ENCODE measurements around the gene DUSP28. TPM values are rescaled to one million over a fixed set of nuclear protein-coding genes. Genes with fewer than 3 reads are reported as not detected.

Gene DUSP28
- total and polyA plus RNA-seq, 12 donors: 4.9 to 22.2 (median 8.5) TPM

DNA sequence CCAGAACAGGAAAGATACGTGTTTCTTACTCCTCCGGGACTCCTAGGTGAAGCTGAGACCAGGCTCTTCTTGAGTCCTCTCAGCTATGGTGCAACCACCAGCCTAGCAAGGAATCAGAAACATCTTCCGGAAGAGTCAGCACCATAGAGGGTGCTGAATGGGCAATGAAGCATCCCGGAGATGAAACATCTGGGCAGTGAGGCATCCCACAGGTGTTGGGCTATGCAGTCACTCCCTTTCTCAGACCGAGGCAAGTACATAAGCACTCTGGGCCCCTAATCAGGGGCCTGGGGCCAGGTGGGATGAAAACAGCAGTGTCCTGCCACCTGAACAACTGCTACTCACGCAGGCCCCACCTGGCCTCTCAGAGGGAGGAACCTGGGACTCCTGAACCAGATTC lies 24.9 kb downstream of the DUSP28 start:
- H3K36me3 ChIP-seq (replicated peaks in 1 of 2): no peaks in the 10 kb centered on the region
- H3K9me3 ChIP-seq (replicated peaks in 1 of 3): no peaks in the 10 kb centered on the region
- 77 to 100% (median 79%) methylated on average over 1 to 6 of the region's 6 CpGs for WGBS, 4 donors
- DNase-seq: no peak
- peak overlapping the region in 1 of 4 donors; percentile 89 for H3K4me3 ChIP-seq
- peak overlapping the region in 1 of 5 donors; percentile 97 for H3K27ac ChIP-seq
- intact Hi-C loops (cut with DNase I): no loop called here
- TF ChIP-seq, protein P1, sequence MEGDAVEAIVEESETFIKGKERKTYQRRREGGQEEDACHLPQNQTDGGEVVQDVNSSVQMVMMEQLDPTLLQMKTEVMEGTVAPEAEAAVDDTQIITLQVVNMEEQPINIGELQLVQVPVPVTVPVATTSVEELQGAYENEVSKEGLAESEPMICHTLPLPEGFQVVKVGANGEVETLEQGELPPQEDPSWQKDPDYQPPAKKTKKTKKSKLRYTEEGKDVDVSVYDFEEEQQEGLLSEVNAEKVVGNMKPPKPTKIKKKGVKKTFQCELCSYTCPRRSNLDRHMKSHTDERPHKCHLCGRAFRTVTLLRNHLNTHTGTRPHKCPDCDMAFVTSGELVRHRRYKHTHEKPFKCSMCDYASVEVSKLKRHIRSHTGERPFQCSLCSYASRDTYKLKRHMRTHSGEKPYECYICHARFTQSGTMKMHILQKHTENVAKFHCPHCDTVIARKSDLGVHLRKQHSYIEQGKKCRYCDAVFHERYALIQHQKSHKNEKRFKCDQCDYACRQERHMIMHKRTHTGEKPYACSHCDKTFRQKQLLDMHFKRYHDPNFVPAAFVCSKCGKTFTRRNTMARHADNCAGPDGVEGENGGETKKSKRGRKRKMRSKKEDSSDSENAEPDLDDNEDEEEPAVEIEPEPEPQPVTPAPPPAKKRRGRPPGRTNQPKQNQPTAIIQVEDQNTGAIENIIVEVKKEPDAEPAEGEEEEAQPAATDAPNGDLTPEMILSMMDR (IDR thresholded peaks at IDR 0.05): no peak
- TF ChIP-seq POLR2A (IDR thresholded peaks at IDR 0.05): no peak
- no peaks in the 10 kb centered on the region for H3K27me3 ChIP-seq
- peaks cover 33 to 40% of the 10 kb centered on the region in 2 donors for H3K4me1 ChIP-seq (replicated peaks in 1 of 2)

DNA sequence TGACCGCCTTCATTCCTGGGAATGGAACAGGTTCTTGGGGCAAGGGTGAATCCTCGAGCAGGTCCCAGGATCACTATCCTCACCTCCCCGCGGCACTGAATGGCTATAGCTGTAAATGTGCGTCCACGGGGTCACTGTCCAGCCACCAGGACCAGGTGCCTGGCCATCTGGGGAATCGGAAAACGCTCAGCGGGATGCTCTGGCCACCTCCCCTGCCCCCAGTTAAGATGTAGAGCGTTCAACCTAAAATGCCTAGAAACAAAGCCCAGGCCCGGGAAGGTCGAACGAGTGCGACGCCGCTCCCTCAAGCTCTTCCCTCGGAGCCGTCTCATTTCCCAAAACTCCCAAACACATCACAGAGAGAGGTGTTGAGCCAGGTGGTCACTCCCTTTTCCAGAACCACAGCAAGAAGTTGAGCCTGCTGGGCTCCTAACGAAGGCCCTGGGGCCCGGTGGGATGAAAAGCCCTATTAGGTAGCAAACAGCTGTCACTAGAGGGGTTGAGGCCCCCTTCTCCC lies 25.6 kb downstream of the DUSP28 start:
- TF ChIP-seq POLR2A (IDR thresholded peaks at IDR 0.05): no peak
- TF ChIP-seq, protein P1 (IDR thresholded peaks at IDR 0.05): no peak
- WGBS, 4 donors: 3 to 6% (median 4%) methylated on average over 17 to 20 of the region's 20 CpGs; no CpG with 5 or more reads in 1 of the 4 donors
- DNase-seq: no peak
- Histone ChIP-seq H3K9me3 (replicated peaks in 1 of 3) (no peaks in the 10 kb centered on the region), H3K27ac (peak overlapping the region; percentile 67 to 98 (median 96)), H3K4me1 (replicated peaks in 1 of 2) (peaks cover 27 to 38% of the 10 kb centered on the region in 2 donors), H3K27me3 (no peaks in the 10 kb centered on the region), H3K4me3 (peak overlapping the region; percentile 57 to 89 (median 74)), H3K36me3 (replicated peaks in 1 of 2) (peaks cover 0 to 1% of the 10 kb centered on the region in 2 donors)
- intact Hi-C loops (cut with DNase I): no loop called here

DNA sequence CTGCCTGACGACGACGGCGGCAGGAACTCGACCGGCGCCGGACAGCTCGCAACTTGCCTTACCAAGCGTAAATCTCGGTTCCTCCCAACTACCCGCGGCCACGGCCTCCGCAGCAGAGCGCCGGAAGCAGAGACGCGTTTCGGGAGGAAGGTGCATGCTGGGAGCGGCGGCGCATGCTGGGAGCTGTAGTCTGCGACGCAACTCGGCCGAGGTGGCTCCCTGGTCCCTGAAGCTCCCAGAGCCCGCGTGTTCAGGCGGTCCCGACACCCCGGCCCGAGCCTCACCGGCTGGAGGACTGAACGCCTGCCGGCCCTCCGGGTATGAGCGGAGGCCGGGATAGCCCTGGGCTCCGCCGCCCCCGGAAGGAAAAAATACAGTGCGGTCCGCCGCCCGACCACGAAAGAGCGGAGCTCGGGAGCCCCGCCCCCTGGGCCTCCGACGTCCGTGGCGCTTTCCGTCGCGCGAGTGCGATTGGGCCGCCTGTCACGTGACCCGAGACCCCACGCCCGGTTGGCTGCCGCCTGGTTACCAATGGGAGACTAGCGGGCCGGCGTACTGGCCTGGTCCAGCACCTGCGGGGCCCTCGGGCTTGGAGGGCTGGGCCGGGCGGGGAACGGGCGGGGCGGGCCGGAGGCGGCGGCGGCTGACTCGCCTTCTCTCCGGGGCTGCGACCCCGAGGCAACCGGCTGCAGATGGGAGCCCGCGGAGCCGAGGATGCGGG lies 26.2 kb downstream of the DUSP28 start, which contains the start of gene CAPN10:
Gene CAPN10, plus strand, starts transcription at position 537 of the 721 bp plus-strand sequence. Its CDS starts 178 bp downstream, at position 715.
- Histone ChIP-seq H3K4me3 (peak within 1 kb of the TSS; percentile 68 to 89 (median 84)), H3K27me3 (no peaks in the 10 kb centered on the region), H3K4me1 (replicated peaks in 1 of 2) (peaks cover 27 to 38% of the 10 kb centered on the region in 2 donors), H3K9me3 (replicated peaks in 1 of 3) (no peaks in the 10 kb centered on the region), H3K36me3 (replicated peaks in 1 of 2) (peaks cover 0 to 8% of the 10 kb centered on the region in 2 donors), H3K27ac (peak within 1 kb of the TSS; percentile 67 to 98 (median 96))
- peak; percentile 47 to 70 for TF ChIP-seq POLR2A (IDR thresholded peaks at IDR 0.05)
- TF ChIP-seq, protein P1 (IDR thresholded peaks at IDR 0.05): peak in 1 of 6 experiments; percentile 1
- intact Hi-C loops (cut with DNase I): no loop called here
- WGBS, 4 donors: 0 to 1% (median 0%) methylated on average over 8 to 88 of the region's 88 CpGs; no CpG with 5 or more reads in 1 of the 4 donors
- DNase-seq: peak; percentile 98 to 99 (median 99)
